ENCODE measurements around the gene ZNF740. TPM values are rescaled to one million over a fixed set of nuclear protein-coding genes. Genes with fewer than 3 reads are reported as not detected.
A peak's percentile ranks its signal among the peaks of the same experiment; 100 is the strongest.

Gene ZNF740
- total RNA-seq, 3 donors from 2014 or later (not counting 1 experiment from before 2014, with no cell fraction given) = 37.1 to 65.9 (median 45.3) TPM

DNA sequence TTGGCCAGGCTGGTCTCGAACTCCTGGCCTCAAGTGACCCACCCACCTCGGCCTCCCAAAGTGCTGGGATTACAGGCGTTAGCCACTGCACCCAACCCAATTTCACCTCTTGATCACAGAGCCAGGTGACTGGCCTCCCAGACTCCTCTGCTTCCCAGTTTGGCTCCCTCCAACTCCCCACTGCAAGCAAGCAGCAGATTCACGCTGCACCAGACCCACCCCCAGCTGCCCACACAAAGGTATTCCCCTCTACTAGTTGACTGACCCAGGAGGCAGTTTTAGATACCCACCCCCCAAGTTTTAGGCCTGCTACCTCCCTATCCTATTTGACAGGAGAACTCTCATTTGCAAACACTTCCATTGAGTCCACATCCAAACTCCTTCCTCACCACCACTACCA lies 46.3 kb downstream of the ZNF740 start:
- peaks cover 41% of the 10 kb centered on the region for H3K4me1 ChIP-seq (ENCODE audit: control insufficient read depth, insufficient read depth, low read length)
- Mint-ChIP-seq H3K9me3 (no peaks in the 10 kb centered on the region), H3K27me3 (ENCODE audit: low read depth in 2 of 2) (no peaks in the 10 kb centered on the region), H3K4me1 (peaks cover 27 to 58% of the 10 kb centered on the region in 2 donors), H3K36me3 (no peaks in the 10 kb centered on the region), H3K27ac (no peak overlapping the region), H3K4me3 (no peak overlapping the region)
- no peaks in the 10 kb centered on the region for H3K27me3 ChIP-seq (ENCODE audit: control insufficient read depth, insufficient read depth, low read length)
- 81% methylated on average over 4 of the region's 4 CpGs for WGBS (ENCODE audit: insufficient coverage)
- intact Hi-C loops (cut with micrococcal nuclease) = no loop called here
- TF ChIP-seq, protein P1, sequence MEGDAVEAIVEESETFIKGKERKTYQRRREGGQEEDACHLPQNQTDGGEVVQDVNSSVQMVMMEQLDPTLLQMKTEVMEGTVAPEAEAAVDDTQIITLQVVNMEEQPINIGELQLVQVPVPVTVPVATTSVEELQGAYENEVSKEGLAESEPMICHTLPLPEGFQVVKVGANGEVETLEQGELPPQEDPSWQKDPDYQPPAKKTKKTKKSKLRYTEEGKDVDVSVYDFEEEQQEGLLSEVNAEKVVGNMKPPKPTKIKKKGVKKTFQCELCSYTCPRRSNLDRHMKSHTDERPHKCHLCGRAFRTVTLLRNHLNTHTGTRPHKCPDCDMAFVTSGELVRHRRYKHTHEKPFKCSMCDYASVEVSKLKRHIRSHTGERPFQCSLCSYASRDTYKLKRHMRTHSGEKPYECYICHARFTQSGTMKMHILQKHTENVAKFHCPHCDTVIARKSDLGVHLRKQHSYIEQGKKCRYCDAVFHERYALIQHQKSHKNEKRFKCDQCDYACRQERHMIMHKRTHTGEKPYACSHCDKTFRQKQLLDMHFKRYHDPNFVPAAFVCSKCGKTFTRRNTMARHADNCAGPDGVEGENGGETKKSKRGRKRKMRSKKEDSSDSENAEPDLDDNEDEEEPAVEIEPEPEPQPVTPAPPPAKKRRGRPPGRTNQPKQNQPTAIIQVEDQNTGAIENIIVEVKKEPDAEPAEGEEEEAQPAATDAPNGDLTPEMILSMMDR (IDR thresholded peaks at IDR 0.05) = no peak
- no peak overlapping the region for H3K4me3 ChIP-seq (ENCODE audit: low read length)
- H3K9me3 ChIP-seq (ENCODE audit: control insufficient read depth, insufficient read depth, low read length) = no peaks in the 10 kb centered on the region
- DNase-seq = no peak
- H3K36me3 ChIP-seq (ENCODE audit: control insufficient read depth, insufficient read depth, low read length) = peaks cover 2% of the 10 kb centered on the region
- H3K27ac ChIP-seq (ENCODE audit: low read length) = no peak overlapping the region
- no peak for ATAC-seq

DNA sequence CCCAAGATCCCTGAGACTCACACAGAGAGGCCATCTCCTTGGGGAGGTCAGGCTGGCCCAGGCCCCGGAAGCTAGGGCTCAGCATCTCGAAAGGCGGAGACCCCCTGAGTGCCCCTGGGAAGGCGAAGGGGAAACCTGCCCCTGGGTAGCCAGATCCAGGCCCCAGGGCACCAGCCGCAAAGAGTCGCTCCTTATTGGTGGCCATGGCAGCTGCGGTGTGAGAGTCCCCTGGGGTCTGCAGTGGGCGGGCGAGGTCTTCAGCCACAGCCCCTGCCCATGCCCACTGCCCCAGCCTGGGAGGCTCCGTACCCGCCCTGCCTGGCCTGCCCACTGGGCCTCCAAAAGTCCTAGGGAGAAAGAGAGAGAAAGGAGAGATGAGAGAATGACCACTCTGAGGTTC lies 46.8 kb downstream of the ZNF740 start:
- H3K4me3 ChIP-seq (ENCODE audit: low read length) = no peak overlapping the region
- no peak for DNase-seq
- ATAC-seq = no peak
- TF ChIP-seq, protein P1 (IDR thresholded peaks at IDR 0.05) = no peak
- H3K36me3 Mint-ChIP-seq = no peaks in the 10 kb centered on the region
- intact Hi-C loops (cut with micrococcal nuclease) = no loop called here
- no peaks in the 10 kb centered on the region for H3K9me3 Mint-ChIP-seq
- H3K9me3 ChIP-seq (ENCODE audit: control insufficient read depth, insufficient read depth, low read length) = no peaks in the 10 kb centered on the region
- H3K27ac Mint-ChIP-seq = no peak overlapping the region
- H3K36me3 ChIP-seq (ENCODE audit: control insufficient read depth, insufficient read depth, low read length) = peaks cover 2% of the 10 kb centered on the region
- no peaks in the 10 kb centered on the region for H3K27me3 Mint-ChIP-seq (ENCODE audit: low read depth in 2 of 2)
- 97% methylated on average over 11 of the region's 11 CpGs for WGBS (ENCODE audit: insufficient coverage)
- no peaks in the 10 kb centered on the region for H3K27me3 ChIP-seq (ENCODE audit: control insufficient read depth, insufficient read depth, low read length)
- H3K4me1 Mint-ChIP-seq = peaks cover 22 to 55% of the 10 kb centered on the region in 2 donors
- no peak overlapping the region for H3K27ac ChIP-seq (ENCODE audit: low read length)
- no peak overlapping the region for H3K4me3 Mint-ChIP-seq
- peaks cover 39% of the 10 kb centered on the region for H3K4me1 ChIP-seq (ENCODE audit: control insufficient read depth, insufficient read depth, low read length)

DNA sequence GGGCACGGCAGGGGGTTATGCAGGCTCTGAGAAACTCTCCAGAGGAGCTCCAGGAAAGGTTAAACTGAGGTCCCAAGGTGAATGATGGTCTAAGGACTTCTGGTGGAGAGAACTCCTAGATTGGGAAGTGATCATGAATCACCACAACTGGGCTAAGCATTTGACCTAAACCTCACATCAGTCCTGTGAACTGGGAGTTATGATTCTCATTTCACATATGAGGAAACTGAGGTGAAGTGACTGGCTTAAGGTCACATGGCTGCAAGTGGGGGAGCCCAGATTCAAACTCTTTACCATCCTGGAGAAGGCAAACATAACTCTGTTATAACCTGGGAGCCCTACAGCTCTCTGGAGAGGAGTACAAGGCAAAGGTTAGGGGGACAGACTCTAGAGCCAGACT lies 47.3 kb downstream of the ZNF740 start:
- H3K4me1 ChIP-seq (ENCODE audit: control insufficient read depth, insufficient read depth, low read length) = peaks cover 39% of the 10 kb centered on the region
- no peak overlapping the region for H3K4me3 Mint-ChIP-seq
- DNase-seq (no peak), ATAC-seq (no peak)
- intact Hi-C loops (cut with micrococcal nuclease) = no loop called here
- H3K9me3 Mint-ChIP-seq = no peaks in the 10 kb centered on the region
- peaks cover 2% of the 10 kb centered on the region for H3K36me3 ChIP-seq (ENCODE audit: control insufficient read depth, insufficient read depth, low read length)
- H3K27me3 ChIP-seq (ENCODE audit: control insufficient read depth, insufficient read depth, low read length) = no peaks in the 10 kb centered on the region
- 94% methylated on average over 1 of the region's 1 CpG for WGBS (ENCODE audit: insufficient coverage)
- H3K27me3 Mint-ChIP-seq (ENCODE audit: low read depth in 2 of 2) = no peaks in the 10 kb centered on the region
- no peaks in the 10 kb centered on the region for H3K9me3 ChIP-seq (ENCODE audit: control insufficient read depth, insufficient read depth, low read length)
- TF ChIP-seq, protein P1 (IDR thresholded peaks at IDR 0.05) = no peak
- H3K4me3 ChIP-seq (ENCODE audit: low read length) = no peak overlapping the region
- no peaks in the 10 kb centered on the region for H3K36me3 Mint-ChIP-seq
- no peak overlapping the region for H3K27ac ChIP-seq (ENCODE audit: low read length)
- H3K27ac Mint-ChIP-seq = no peak overlapping the region
- peaks cover 27 to 55% of the 10 kb centered on the region in 2 donors for H3K4me1 Mint-ChIP-seq

DNA sequence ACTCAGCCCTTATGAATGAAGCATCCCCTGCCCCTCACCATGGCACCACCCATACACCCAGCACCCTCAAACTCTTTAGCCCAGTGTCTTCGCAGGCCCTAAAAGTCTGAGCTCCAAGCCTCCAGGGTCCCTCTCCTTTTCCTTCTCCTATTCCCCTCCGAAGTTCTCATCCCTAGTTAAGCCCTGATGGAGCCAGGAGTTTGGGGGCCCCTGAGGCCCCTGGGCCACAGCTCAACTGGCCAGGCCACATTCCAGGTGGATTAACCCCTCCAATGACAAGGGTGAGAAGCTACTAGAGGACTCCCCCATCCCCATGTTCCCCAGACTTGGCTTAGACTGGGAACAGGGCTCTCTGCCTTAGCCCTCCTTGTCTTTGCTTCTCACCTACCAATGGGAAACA lies 48.9 kb downstream of the ZNF740 start:
- peaks cover 2% of the 10 kb centered on the region for H3K36me3 ChIP-seq (ENCODE audit: control insufficient read depth, insufficient read depth, low read length)
- no peaks in the 10 kb centered on the region for H3K9me3 ChIP-seq (ENCODE audit: control insufficient read depth, insufficient read depth, low read length)
- 100% methylated on average over 2 of the region's 2 CpGs for WGBS (ENCODE audit: insufficient coverage)
- H3K4me3 Mint-ChIP-seq = peak overlapping the region; percentile 47
- no peak overlapping the region for H3K4me3 ChIP-seq (ENCODE audit: low read length)
- no peaks in the 10 kb centered on the region for H3K27me3 Mint-ChIP-seq (ENCODE audit: low read depth in 2 of 2)
- H3K27ac ChIP-seq (ENCODE audit: low read length) = no peak overlapping the region
- no peaks in the 10 kb centered on the region for H3K27me3 ChIP-seq (ENCODE audit: control insufficient read depth, insufficient read depth, low read length)
- peak overlapping the region; percentile 63 to 64 for H3K27ac Mint-ChIP-seq
- H3K4me1 ChIP-seq (ENCODE audit: control insufficient read depth, insufficient read depth, low read length) = peaks cover 39% of the 10 kb centered on the region
- DNase-seq = no peak
- ATAC-seq = no peak
- H3K36me3 Mint-ChIP-seq = no peaks in the 10 kb centered on the region
- H3K4me1 Mint-ChIP-seq = peaks cover 24 to 53% of the 10 kb centered on the region in 2 donors
- TF ChIP-seq, protein P1 (IDR thresholded peaks at IDR 0.05) = no peak
- intact Hi-C loops (cut with micrococcal nuclease) = no loop called here
- no peaks in the 10 kb centered on the region for H3K9me3 Mint-ChIP-seq

All from natural killer cell (primary cell).